T-helper 2 cell treated with Interferon-gamma antibody and Interleukin-4, amounts not matched to agents 5 μg/mL and 100 μg/mL, for 36 hours (primary cell): Measurements from ENCODE around the gene TCOF1.
A peak's percentile ranks its signal among the peaks of the same experiment; 100 is the strongest.

Experiments
- DNase-seq: peaks from one replicate; pipeline ENCODE4 v3.0.0; 2021; ENCODE audit warnings: low spot score
- H3K27ac Mint-ChIP-seq: one replicate; pipeline ENCODE4 v1.8.0; 2021; ENCODE audit warnings: mild to moderate bottlenecking, mixed read lengths
- H3K27me3 Mint-ChIP-seq: one replicate; pipeline ENCODE4 v1.8.0; 2021; ENCODE audit warnings: low read depth, mixed read lengths
- H3K36me3 Mint-ChIP-seq: one replicate; pipeline ENCODE4 v1.8.0; 2021; ENCODE audit warnings: low read depth, mixed read lengths
- H3K4me1 Mint-ChIP-seq: one replicate; pipeline ENCODE4 v1.8.0; 2021; ENCODE audit warnings: low read depth, mixed read lengths
- H3K4me3 Mint-ChIP-seq: one replicate; pipeline ENCODE4 v1.8.0; 2022; ENCODE audit warnings: mild to moderate bottlenecking, moderate library complexity, mixed read lengths
- H3K9me3 Mint-ChIP-seq: one replicate; pipeline ENCODE4 v1.8.0; 2021; ENCODE audit warnings: mixed read lengths

TCOF1 gene

DNA sequence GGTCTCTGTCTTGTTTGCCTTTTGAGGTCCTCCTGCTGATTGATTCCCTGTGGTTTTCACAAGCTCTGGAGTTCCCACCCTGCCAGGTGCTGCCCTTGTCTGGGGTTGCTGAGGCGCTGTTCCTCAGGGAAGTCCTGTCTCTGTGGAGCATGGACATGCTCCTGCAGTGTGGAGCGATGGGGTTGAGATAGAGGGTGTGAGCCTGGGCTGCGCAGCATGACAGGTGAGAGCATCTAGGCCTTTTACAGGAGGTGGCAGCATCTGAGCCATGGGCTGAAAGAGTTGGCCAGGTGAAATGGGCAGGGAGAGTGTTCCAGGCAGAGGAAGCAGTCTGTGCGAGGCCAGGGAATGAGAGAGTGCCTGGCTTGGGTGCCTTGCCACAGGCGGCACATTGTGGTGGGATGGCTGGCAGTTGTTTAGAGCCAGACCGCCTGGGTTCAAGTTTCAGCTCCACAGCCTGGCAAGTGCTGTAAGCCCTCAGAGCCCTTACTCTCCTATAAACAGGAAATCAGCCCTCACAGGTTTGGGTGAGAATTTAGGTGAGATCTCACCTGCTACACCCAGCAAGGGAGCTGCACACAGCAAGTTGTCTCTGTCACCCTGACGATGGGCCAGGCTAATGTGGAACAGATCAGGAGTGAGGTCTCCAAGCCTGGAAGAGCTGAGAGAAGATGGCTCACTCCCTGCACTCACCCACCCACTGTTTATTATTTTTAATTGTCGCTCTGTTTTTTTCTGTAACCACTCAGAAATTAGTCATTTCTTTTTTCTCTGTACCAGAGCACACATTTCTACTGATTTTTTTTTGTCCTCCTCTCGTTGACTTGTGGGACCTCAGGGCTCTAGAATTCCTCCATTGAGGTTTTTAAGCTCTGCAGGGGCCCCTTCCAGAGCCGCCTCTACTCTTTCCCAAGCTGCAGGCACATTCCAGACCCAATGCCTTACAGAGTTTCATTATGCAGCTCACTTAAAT, 19.6 kb downstream of the TCOF1 start:
- Mint-ChIP-seq H3K27me3 (no peaks in the 10 kb centered on the region), H3K4me3 (no peak overlapping the region), H3K9me3 (no peaks in the 10 kb centered on the region), H3K4me1 (no peaks in the 10 kb centered on the region), H3K36me3 (peaks cover 48% of the 10 kb centered on the region), H3K27ac (no peak overlapping the region)
- DNase-seq: no peak

DNA sequence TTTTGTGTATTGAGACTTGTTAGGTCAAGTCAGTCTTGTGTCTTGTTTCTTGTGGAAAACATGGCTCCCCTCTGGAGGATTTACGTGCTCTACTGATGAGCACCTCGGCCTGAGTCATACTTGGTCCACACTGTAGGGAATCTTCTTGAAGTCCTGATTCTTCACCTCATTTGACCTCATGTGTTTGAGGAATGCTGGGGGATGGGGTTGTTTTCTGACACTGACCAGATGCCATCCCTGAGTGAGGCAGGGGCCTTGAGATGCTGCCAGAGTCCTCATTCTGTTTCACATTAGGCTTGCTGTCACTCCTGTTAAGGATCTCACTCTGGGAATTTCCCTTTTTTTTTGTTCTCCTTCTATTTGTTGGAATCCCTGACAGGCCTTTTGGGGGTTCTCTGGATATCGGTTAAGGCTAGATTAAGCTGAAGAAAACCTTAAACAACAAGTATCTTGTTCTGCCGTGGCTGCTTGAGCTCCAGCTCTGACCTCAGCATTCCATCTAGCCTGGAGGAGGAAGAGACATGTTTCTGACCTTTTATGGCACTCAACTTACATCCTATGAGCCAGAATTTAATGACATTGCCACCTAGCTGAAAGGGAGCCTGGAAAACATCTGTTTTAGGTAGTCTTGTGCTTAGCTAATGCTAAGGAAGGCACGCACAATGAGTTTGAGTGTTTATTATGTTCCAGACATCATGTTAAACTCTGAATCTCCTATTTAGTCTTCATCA, 20.6 kb downstream of the TCOF1 start:
- DNase-seq: no peak
- Mint-ChIP-seq H3K9me3 (no peaks in the 10 kb centered on the region), H3K27me3 (no peaks in the 10 kb centered on the region), H3K36me3 (peaks cover 51% of the 10 kb centered on the region), H3K27ac (no peak overlapping the region), H3K4me1 (no peaks in the 10 kb centered on the region), H3K4me3 (no peak overlapping the region)

DNA sequence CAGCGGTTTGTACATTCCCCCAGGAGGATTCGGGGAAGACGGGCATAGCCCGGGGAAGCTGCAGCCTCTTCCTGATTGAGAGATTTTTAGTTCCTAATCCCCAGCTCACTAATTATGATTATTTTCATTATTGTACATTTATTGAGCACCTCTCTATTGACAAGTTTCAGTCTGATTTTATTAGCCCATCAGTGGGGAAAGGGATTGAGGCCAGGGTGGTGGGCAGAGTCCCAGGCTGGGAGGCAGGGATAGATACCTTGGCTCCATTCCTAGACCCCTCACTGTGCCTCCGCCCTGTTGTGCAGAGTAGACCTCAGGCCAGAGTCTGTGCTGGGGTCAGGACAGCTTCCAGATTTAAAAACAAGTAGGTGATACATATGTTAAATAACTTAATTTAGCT, 27.2 kb downstream of the TCOF1 start:
- no peak for DNase-seq
- no peaks in the 10 kb centered on the region for H3K9me3 Mint-ChIP-seq
- H3K36me3 Mint-ChIP-seq: peaks cover 35% of the 10 kb centered on the region
- H3K27ac Mint-ChIP-seq: no peak overlapping the region
- H3K4me1 Mint-ChIP-seq: no peaks in the 10 kb centered on the region
- H3K27me3 Mint-ChIP-seq: no peaks in the 10 kb centered on the region
- no peak overlapping the region for H3K4me3 Mint-ChIP-seq

DNA sequence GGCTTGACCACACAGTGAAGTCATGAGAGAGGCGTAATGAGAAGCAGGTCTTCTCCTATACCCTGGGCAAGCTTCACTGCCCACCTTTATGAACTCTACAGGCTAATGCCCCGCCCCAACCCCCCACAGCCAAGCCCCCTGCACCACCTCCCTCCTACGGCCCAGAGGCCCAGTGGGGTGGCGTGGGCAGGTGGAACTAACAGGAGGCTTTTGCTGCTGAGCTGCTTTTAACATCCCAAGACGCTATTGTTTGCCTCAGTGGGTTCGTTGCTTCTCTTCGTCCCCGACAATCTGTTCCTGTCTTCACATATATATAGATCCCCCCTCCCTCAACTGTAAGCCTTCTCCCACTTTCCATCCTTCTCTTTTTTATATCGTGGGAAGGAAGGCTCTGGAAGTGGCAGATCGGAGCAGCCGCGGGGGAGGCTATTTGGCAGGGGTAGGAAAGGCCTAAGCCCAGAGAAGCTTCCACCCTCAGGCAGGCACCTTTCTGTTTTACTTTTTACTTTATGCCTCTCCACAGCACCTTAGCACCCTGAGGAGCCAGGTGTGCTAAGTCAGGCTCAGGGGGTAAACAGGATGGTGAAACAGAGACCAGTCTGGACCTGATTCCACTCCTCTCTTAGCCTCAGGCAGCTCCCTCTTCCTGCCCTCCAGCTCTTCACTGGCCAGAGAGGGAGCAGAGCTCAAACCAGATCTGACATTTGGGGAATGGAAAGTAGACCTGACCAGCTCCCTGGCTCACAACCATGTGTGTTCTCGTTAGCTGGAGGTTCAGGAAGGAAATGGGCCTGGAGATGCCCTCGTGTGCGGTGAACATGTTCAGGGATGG, 28.7 kb downstream of the TCOF1 start:
- no peak for DNase-seq
- Mint-ChIP-seq H3K36me3 (peaks cover 30% of the 10 kb centered on the region), H3K27me3 (no peaks in the 10 kb centered on the region), H3K9me3 (no peaks in the 10 kb centered on the region), H3K4me3 (no peak overlapping the region), H3K27ac (no peak overlapping the region), H3K4me1 (no peaks in the 10 kb centered on the region)

GRCh38 chr5:150389531-150390266, 32.2 kb downstream of the TCOF1 start:
- H3K36me3 Mint-ChIP-seq: peaks cover 20% of the 10 kb centered on the region
- H3K27me3 Mint-ChIP-seq: no peaks in the 10 kb centered on the region
- H3K9me3 Mint-ChIP-seq: no peaks in the 10 kb centered on the region
- H3K4me1 Mint-ChIP-seq: no peaks in the 10 kb centered on the region
- no peak for DNase-seq
- H3K4me3 Mint-ChIP-seq: no peak overlapping the region
- H3K27ac Mint-ChIP-seq: no peak overlapping the region

DNA sequence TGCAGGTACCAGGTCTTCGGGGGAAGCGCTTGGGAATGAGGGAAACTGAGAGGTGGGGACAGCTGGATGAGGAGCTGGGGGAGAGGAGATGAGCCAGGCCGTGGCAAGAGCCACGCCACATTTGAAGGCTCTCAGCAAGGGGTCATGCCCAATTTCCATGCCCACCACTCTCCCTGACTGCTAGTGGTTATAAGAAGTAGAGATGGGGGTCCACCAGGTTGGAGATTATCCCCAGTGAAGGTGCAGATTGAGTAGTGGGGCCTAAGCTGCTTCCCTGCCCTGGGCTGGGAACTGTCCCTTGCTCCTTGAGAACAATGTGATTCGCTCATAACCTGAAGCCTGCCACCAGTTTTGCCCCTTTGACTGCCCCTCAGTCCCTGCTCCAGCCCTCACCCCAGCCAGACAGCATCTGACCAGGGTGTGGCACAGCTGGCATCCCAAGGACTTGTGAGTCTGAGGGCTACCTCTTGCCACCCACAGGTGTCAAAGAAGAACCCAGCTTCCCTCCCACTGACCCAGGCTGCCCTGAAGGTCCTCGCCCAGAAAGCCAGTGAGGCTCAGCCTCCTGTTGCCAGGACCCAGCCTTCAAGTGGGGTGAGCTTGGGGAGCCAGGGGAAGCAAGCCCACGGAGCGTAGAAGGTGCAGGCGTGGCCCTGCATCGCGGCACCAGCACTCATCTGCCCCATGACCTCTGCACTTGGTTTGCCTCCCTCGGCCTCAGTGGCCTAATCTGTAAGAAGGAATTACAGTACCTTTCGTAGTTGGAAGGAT, 33.8 kb downstream of the TCOF1 start:
- Mint-ChIP-seq H3K27ac (no peak overlapping the region), H3K27me3 (no peaks in the 10 kb centered on the region), H3K4me1 (no peaks in the 10 kb centered on the region), H3K9me3 (no peaks in the 10 kb centered on the region), H3K4me3 (no peak overlapping the region), H3K36me3 (peaks cover 27% of the 10 kb centered on the region)
- DNase-seq: no peak

- DNase-seq: no peak
- Mint-ChIP-seq H3K4me3 (no peak overlapping the region), H3K27me3 (no peaks in the 10 kb centered on the region), H3K36me3 (peaks cover 31% of the 10 kb centered on the region), H3K4me1 (no peaks in the 10 kb centered on the region), H3K27ac (no peak overlapping the region), H3K9me3 (no peaks in the 10 kb centered on the region)
These were observed 34.5 kb downstream of the TCOF1 start for GRCh38 chr5:150391986-150392385.

DNA sequence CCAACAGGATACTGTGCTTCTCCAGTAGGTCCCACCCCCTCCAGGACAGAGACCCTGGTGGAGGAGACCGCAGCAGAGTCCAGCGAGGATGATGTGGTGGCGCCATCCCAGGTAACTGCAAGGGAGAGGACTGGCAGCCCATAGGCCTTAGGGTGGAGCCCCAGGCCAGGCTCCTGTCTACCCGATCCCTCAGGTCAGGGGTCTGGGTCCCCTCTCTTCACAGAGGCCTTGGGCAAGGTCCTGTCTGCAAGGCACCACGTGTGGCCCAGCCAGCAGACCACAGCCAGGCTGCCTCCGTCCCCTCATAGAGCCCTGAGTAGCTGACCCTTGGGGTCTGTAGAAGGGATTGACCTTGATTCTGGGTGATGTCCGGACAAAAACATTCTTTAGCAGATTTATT, 35.2 kb downstream of the TCOF1 start:
- no peak overlapping the region for H3K27ac Mint-ChIP-seq
- DNase-seq: no peak
- H3K9me3 Mint-ChIP-seq: no peaks in the 10 kb centered on the region
- H3K36me3 Mint-ChIP-seq: peaks cover 34% of the 10 kb centered on the region
- no peaks in the 10 kb centered on the region for H3K27me3 Mint-ChIP-seq
- H3K4me1 Mint-ChIP-seq: no peaks in the 10 kb centered on the region
- no peak overlapping the region for H3K4me3 Mint-ChIP-seq

GRCh38 chr5:150393096-150393645, 35.7 kb downstream of the TCOF1 start:
- Mint-ChIP-seq H3K27me3 (no peaks in the 10 kb centered on the region), H3K36me3 (peaks cover 37% of the 10 kb centered on the region), H3K27ac (peak overlapping the region; percentile 38), H3K4me3 (no peak overlapping the region), H3K4me1 (no peaks in the 10 kb centered on the region), H3K9me3 (no peaks in the 10 kb centered on the region)
- DNase-seq: no peak

DNA sequence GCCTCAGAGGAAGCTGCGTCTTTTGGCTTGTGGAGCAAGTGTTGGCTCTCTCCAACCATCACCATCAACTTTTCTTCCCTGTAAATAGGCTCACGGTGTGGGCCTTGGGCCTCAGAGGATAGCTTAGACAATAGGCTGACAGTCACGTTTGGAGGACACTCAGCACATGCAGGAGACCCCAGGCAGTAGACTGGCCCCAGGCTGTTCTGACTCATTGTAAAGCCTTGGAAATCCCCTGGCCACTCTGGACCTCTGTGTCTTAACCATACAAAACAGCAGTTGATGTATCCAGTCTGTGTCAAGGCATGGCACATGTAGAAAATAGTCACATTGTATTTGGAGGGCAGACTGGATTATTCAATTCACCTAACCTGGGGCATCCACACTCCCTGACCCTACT, 36.6 kb downstream of the TCOF1 start:
- DNase-seq: no peak
- Mint-ChIP-seq H3K27ac (no peak overlapping the region), H3K36me3 (peaks cover 41% of the 10 kb centered on the region), H3K4me1 (no peaks in the 10 kb centered on the region), H3K4me3 (no peak overlapping the region), H3K9me3 (no peaks in the 10 kb centered on the region), H3K27me3 (no peaks in the 10 kb centered on the region)

GRCh38 chr5:150394912-150395687, 37.6 kb downstream of the TCOF1 start:
- H3K4me3 Mint-ChIP-seq: no peak overlapping the region
- H3K4me1 Mint-ChIP-seq: no peaks in the 10 kb centered on the region
- no peaks in the 10 kb centered on the region for H3K9me3 Mint-ChIP-seq
- H3K36me3 Mint-ChIP-seq: peaks cover 48% of the 10 kb centered on the region
- H3K27me3 Mint-ChIP-seq: no peaks in the 10 kb centered on the region
- DNase-seq: no peak
- no peak overlapping the region for H3K27ac Mint-ChIP-seq

- no peak for DNase-seq
These were observed 38.1 kb downstream of the TCOF1 start for GRCh38 chr5:150395688-150395975.

More at GRCh38 chr5:150395688-150395975, 38.1 kb downstream of the TCOF1 start:
- Mint-ChIP-seq H3K4me3 (no peak overlapping the region), H3K27me3 (no peaks in the 10 kb centered on the region), H3K9me3 (no peaks in the 10 kb centered on the region), H3K27ac (no peak overlapping the region), H3K36me3 (peaks cover 51% of the 10 kb centered on the region), H3K4me1 (no peaks in the 10 kb centered on the region)
